ENCODE results near the gene CD72.

Gene CD72

DNA sequence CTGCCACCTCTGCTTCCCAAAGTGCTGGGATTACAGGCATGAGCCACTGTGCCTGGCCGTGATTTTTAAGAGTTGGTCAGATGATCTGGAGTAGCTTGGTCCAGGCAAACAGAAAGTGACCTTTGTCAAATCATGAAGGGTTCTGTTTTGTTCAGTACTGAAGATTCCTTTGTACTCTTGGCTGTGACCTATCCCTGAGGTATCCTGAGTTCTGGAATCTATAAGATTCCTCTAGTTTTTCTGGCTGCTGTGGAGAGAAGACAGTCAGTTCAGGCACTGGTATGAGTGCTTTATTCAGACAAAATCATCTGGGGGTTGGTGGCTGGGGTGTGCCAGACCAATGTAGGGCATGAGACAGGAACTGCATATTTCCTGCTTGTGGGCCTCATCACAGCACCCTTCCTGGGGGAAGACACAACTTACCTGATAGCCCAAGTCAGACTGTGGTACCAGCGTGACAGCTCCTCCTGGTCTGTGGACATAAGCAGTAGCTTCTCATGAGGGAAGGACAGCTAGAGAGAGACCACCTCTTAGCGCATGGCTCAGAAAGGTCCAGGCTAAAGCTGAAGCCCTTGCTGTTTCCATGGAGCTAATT is 43.6 kb upstream of the CD72 start:
- Histone ChIP-seq H3K27me3 (ENCODE audit: insufficient read depth, insufficient read length) (no peaks in the 10 kb centered on the region), H3K4me1 (ENCODE audit: insufficient read depth, insufficient read length) (peaks cover 12% of the 10 kb centered on the region), H3K9me3 (ENCODE audit: insufficient read depth, low read length) (no peaks in the 10 kb centered on the region), H3K36me3 (ENCODE audit: insufficient read depth, insufficient read length, low read length) (peaks cover 45% of the 10 kb centered on the region), H3K9ac (ENCODE audit: insufficient read length, low read depth) (no peak overlapping the region), H3K4me3 (ENCODE audit: insufficient read length, low read depth) (no peak overlapping the region)
- no peak for DNase-seq (ENCODE audit: low read depth, low spot score)
- TF ChIP-seq SUZ12 (IDR thresholded peaks at IDR 0.05; ENCODE audit: extremely low read depth, insufficient read depth, insufficient read length) (no peak), ZNF274 (IDR thresholded peaks at IDR 0.05; ENCODE audit: low read depth, low read length) (no peak), YY1 (IDR thresholded peaks at IDR 0.05; ENCODE audit: insufficient read depth, insufficient read length) (no peak)

DNA sequence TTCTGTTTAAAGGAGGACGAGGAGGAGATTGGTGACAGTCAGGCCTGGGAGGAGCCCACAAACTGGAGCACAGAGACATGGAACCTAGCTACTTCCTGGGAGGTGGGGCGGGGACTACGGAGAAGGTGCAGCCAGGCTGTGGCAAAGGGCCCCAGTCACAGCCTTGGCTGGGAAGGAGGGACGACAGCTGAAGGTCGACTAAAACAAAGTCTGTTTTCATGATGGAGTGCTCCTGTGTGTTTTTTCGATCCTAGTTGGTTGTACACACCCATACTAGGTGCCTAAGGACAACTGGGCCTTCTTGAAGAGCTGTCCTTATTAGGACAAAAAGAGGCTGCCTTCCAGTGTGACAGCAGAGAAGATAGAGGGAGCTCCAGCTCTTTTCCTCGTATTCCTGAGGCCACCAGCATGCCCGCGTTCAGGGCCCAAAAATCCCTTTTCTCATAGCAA is 42.8 kb upstream of the CD72 start:
- Histone ChIP-seq H3K36me3 (ENCODE audit: insufficient read depth, insufficient read length, low read length) (peaks cover 45% of the 10 kb centered on the region), H3K4me1 (ENCODE audit: insufficient read depth, insufficient read length) (peaks cover 12% of the 10 kb centered on the region), H3K9me3 (ENCODE audit: insufficient read depth, low read length) (no peaks in the 10 kb centered on the region), H3K4me3 (ENCODE audit: insufficient read length, low read depth) (no peak overlapping the region), H3K9ac (ENCODE audit: insufficient read length, low read depth) (no peak overlapping the region), H3K27me3 (ENCODE audit: insufficient read depth, insufficient read length) (peaks cover 4% of the 10 kb centered on the region)
- no peak for DNase-seq (ENCODE audit: low read depth, low spot score)
- TF ChIP-seq SUZ12 (IDR thresholded peaks at IDR 0.05; ENCODE audit: extremely low read depth, insufficient read depth, insufficient read length): no peak
- TF ChIP-seq YY1 (IDR thresholded peaks at IDR 0.05; ENCODE audit: insufficient read depth, insufficient read length): no peak
- no peak for TF ChIP-seq ZNF274 (IDR thresholded peaks at IDR 0.05; ENCODE audit: low read depth, low read length)

DNA sequence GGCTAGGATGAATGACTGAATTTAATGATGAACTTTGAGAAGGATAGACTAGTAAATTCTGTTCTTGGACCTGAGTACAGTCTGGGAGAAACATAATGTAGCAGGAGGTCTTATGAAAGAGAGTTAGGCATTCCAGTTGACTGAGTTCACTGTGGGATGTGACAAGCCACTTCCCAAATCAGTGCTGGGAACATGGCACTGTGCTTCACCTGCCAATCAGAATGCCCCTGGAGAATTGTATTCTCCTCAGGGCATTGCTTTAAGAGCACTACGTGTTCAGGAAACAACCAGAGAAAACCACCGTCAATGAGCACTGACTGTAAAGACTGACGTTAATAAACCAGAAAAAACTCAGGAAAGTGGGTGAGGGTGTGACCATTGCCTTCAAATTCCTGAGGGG is 41.1 kb upstream of the CD72 start:
- Histone ChIP-seq H3K9me3 (ENCODE audit: insufficient read depth, low read length) (no peaks in the 10 kb centered on the region), H3K4me1 (ENCODE audit: insufficient read depth, insufficient read length) (peaks cover 8% of the 10 kb centered on the region), H3K36me3 (ENCODE audit: insufficient read depth, insufficient read length, low read length) (peaks cover 45% of the 10 kb centered on the region), H3K9ac (ENCODE audit: insufficient read length, low read depth) (peak overlapping the region; percentile 15), H3K4me3 (ENCODE audit: insufficient read length, low read depth) (peak overlapping the region; percentile 84), H3K27me3 (ENCODE audit: insufficient read depth, insufficient read length) (peaks cover 7% of the 10 kb centered on the region)
- TF ChIP-seq ZNF274 (IDR thresholded peaks at IDR 0.05; ENCODE audit: low read depth, low read length): no peak
- no peak for DNase-seq (ENCODE audit: low read depth, low spot score)

DNA sequence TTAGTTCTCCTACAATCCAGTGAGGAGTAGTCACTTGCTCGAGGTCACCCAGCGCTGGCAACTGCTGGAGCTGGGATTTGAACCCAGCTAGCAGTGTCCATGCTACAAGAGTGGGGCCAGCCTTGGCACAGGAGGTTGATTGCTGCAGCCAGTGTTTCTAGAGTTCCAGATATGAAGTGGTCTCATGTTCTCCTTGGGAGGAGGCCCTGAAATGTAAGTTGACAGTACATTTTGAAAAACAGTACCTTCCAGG is 40.7 kb upstream of the CD72 start:
- Histone ChIP-seq H3K4me3 (ENCODE audit: insufficient read length, low read depth) (peak overlapping the region; percentile 84), H3K36me3 (ENCODE audit: insufficient read depth, insufficient read length, low read length) (peaks cover 40% of the 10 kb centered on the region), H3K27me3 (ENCODE audit: insufficient read depth, insufficient read length) (peaks cover 7% of the 10 kb centered on the region), H3K9ac (ENCODE audit: insufficient read length, low read depth) (peak overlapping the region; percentile 97), H3K4me1 (ENCODE audit: insufficient read depth, insufficient read length) (peaks cover 6% of the 10 kb centered on the region), H3K9me3 (ENCODE audit: insufficient read depth, low read length) (no peaks in the 10 kb centered on the region)
- no peak for DNase-seq (ENCODE audit: low read depth, low spot score)
- TF ChIP-seq ZNF274 (IDR thresholded peaks at IDR 0.05; ENCODE audit: low read depth, low read length) (no peak), SUZ12 (IDR thresholded peaks at IDR 0.05; ENCODE audit: extremely low read depth, insufficient read depth, insufficient read length) (no peak), YY1 (IDR thresholded peaks at IDR 0.05; ENCODE audit: insufficient read depth, insufficient read length) (no peak)

DNA sequence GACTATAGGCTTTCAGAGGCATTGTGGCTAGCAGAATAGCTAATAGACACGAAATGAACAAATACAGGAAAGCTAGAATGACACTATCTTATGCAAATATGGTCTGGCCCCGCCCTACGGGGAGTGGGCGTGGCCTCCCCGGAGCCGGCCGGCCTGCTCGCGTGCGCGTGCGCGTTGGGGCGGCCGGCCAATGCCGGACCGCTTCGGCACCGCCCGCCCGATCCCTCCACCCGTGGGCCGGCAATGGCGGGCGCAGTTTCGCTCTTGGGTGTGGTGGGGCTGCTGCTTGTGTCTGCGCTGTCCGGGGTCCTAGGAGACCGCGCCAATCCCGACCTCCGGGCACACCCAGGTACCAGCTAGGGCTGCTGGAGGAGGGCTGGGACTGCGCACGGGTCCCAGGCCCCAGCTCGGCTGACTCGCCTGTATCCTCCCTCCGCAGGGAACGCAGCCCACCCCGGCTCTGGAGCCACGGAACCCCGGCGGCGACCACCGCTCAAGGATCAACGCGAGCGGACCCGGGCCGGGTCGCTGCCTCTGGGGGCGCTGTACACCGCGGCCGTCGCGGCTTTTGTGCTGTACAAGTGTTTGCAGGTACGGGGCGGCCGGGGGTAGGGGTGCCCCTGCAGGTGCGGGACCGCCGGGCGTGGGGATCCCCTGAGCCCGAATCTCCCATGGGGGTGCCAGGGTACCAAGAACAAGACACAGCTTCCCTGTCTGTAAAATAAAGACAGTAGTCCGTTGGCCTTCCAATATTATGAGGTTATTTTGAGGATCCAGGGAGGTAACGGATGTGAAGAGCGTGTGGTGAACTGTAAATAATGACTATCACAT is 40.1 kb upstream of the CD72 start, which contains the start of gene CCDC107:
TSS of gene CCDC107 (plus strand) at position 156 of the 831 bp plus-strand sequence. CDS start at position 244, 88 bp downstream.
- Histone ChIP-seq H3K27me3 (ENCODE audit: insufficient read depth, insufficient read length) (peaks cover 7% of the 10 kb centered on the region), H3K4me1 (ENCODE audit: insufficient read depth, insufficient read length) (peaks cover 2% of the 10 kb centered on the region), H3K4me3 (ENCODE audit: insufficient read length, low read depth) (peak within 1 kb of the TSS; percentile 84), H3K36me3 (ENCODE audit: insufficient read depth, insufficient read length, low read length) (peaks cover 35% of the 10 kb centered on the region), H3K9me3 (ENCODE audit: insufficient read depth, low read length) (no peaks in the 10 kb centered on the region), H3K9ac (ENCODE audit: insufficient read length, low read depth) (peak within 1 kb of the TSS; percentile 97)
- no peak for TF ChIP-seq SUZ12 (IDR thresholded peaks at IDR 0.05; ENCODE audit: extremely low read depth, insufficient read depth, insufficient read length)
- peak; percentile 50 for TF ChIP-seq YY1 (IDR thresholded peaks at IDR 0.05; ENCODE audit: insufficient read depth, insufficient read length)
- no peak for TF ChIP-seq ZNF274 (IDR thresholded peaks at IDR 0.05; ENCODE audit: low read depth, low read length)
- DNase-seq (ENCODE audit: low read depth, low spot score): peak; percentile 66

DNA sequence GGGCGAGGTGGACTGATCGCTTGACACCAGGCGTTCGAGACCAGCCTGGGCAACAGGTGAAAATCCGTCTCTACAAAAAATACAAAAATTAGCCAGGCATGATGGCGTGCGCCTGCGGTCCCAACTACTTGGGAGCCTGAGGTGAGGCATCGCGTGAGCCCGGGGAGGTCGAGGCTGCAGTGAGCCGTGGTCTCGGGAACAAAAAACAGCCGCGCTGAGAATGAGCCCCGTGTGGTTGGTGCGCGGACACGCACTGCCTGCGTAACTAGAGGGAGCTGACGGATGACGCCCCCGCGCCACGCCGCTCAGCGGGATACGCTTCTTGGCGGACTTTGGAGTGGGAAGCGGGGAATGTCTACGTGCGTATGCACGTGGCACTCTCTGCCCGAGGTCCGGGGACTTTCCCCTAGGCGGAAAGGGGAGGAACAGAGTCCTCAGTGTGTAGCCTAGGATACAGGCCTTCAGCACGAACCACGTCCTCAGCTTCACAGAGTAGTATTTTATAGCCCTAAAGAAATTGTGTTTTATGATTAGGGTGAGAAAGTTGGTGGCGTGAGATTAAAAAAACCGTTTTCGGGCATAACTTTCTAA is 39.4 kb upstream of the CD72 start, which contains the start of gene RMRP:
TSS of gene RMRP (minus strand) at position 474 of the 591 bp plus-strand sequence.
- TF ChIP-seq ZNF274 (IDR thresholded peaks at IDR 0.05; ENCODE audit: low read depth, low read length): no peak
- no peak for TF ChIP-seq SUZ12 (IDR thresholded peaks at IDR 0.05; ENCODE audit: extremely low read depth, insufficient read depth, insufficient read length)
- no peak for TF ChIP-seq YY1 (IDR thresholded peaks at IDR 0.05; ENCODE audit: insufficient read depth, insufficient read length)
- Histone ChIP-seq H3K27me3 (ENCODE audit: insufficient read depth, insufficient read length) (peaks cover 7% of the 10 kb centered on the region), H3K4me3 (ENCODE audit: insufficient read length, low read depth) (peak within 1 kb of the TSS; percentile 84), H3K36me3 (ENCODE audit: insufficient read depth, insufficient read length, low read length) (peaks cover 28% of the 10 kb centered on the region), H3K4me1 (ENCODE audit: insufficient read depth, insufficient read length) (no peaks in the 10 kb centered on the region), H3K9ac (ENCODE audit: insufficient read length, low read depth) (peak within 1 kb of the TSS; percentile 97), H3K9me3 (ENCODE audit: insufficient read depth, low read length) (no peaks in the 10 kb centered on the region)
- DNase-seq (ENCODE audit: low read depth, low spot score): peak; percentile 98
